ENCODE results near the gene TDRD10. TPM values are rescaled to one million over a fixed set of nuclear protein-coding genes. Genes with fewer than 3 reads are reported as not detected.

Gene TDRD10
- total RNA-seq, 1 experiment from 2014 or later, result not detected

Other genes starting within 250 kb of the TDRD10 start
- gene HAX1, start 229.6 kb upstream of the TDRD10 start, total RNA-seq (2014; rRNA removed; shearing (Covaris generic); ENCODE audit: low replicate concordance), result 212 and 243 TPM in 2 replicates
- gene AQP10, start 181.1 kb upstream of the TDRD10 start, total RNA-seq (2014; rRNA removed; shearing (Covaris generic); ENCODE audit: low replicate concordance), result not detected in 2 replicates
- gene ATP8B2, start 176.7 kb upstream of the TDRD10 start, total RNA-seq (2014; rRNA removed; shearing (Covaris generic); ENCODE audit: low replicate concordance), result 58.1 and 74.8 TPM in 2 replicates
- gene IL6R, start 96.9 kb upstream of the TDRD10 start, total RNA-seq (2014; rRNA removed; shearing (Covaris generic); ENCODE audit: low replicate concordance), result 6.0 and 10.0 TPM in 2 replicates
- gene SHE, start 193 bp downstream of the TDRD10 start, total RNA-seq (2014; rRNA removed; shearing (Covaris generic); ENCODE audit: low replicate concordance), result not detected in 2 replicates
- 38.1 and 66.0 TPM in 2 replicates for gene UBE2Q1, start 56.4 kb downstream of the TDRD10 start, total RNA-seq (2014; rRNA removed; shearing (Covaris generic); ENCODE audit: low replicate concordance)
- gene CHRNB2, start 65.6 kb downstream of the TDRD10 start, total RNA-seq (2014; rRNA removed; shearing (Covaris generic); ENCODE audit: low replicate concordance), result not detected in 2 replicates
- 63.6 and 63.9 TPM in 2 replicates for gene ADAR, start 106.0 kb downstream of the TDRD10 start, total RNA-seq (2014; rRNA removed; shearing (Covaris generic); ENCODE audit: low replicate concordance)

Measured in MG63 (cell line).